Osteoblast (primary cell): ENCODE measurements around the gene ADGRL2. TPM values are rescaled to one million over a fixed set of nuclear protein-coding genes. Genes with fewer than 3 reads are reported as not detected.

Source experiments
- DNase-seq: peaks from one replicate; pipeline ENCODE4 v3.0.0; 2011; ENCODE audit warnings: low spot score, mixed read lengths; ENCODE audit not compliant: insufficient read length; ENCODE audit errors: missing footprints
- H2AFZ ChIP-seq: 2 replicates; pipeline ENCODE4 v1.6.0; 2011; ENCODE audit warnings: mild to moderate bottlenecking, low read length
- H3K27ac ChIP-seq: 2 replicates; pipeline ENCODE4 v1.5.1; 2011; ENCODE audit warnings: mild to moderate bottlenecking, low read depth, low read length, moderate library complexity
- H3K27me3 ChIP-seq: 2 replicates; pipeline ENCODE4 v1.6.0; 2012; ENCODE audit warnings: mild to moderate bottlenecking, control low read depth, inconsistent platforms, low read length, moderate library complexity; ENCODE audit not compliant: insufficient read depth
- H3K36me3 ChIP-seq: 2 replicates; pipeline ENCODE4 v1.5.1; 2011; ENCODE audit warnings: mild to moderate bottlenecking, low read length, control low read depth, moderate library complexity; ENCODE audit not compliant: insufficient read depth
- H3K4me1 ChIP-seq: 2 replicates; pipeline ENCODE4 v1.5.1; 2011; ENCODE audit warnings: mild to moderate bottlenecking, low read length, control low read depth, moderate library complexity; ENCODE audit not compliant: insufficient read depth
- H3K4me2 ChIP-seq: 2 replicates; pipeline ENCODE4 v1.6.0; 2011; ENCODE audit warnings: mild to moderate bottlenecking, low read length; ENCODE audit not compliant: insufficient read depth
- H3K4me3 ChIP-seq: fragments of 200-600 bp; sonication (generic); 3 replicates; pipeline ENCODE4 v1.5.1; 2012; ENCODE audit warnings: mild to moderate bottlenecking, low read length, inconsistent platforms; ENCODE audit not compliant: insufficient read depth
- H3K79me2 ChIP-seq: 2 replicates; pipeline ENCODE4 v1.6.0; 2012; ENCODE audit warnings: mild to moderate bottlenecking, low read length, control low read depth, inconsistent platforms; ENCODE audit not compliant: insufficient read depth
- H3K9me3 ChIP-seq: 2 replicates; pipeline ENCODE4 v1.5.1; 2011; ENCODE audit warnings: low read depth, low read length, control low read depth
- H4K20me1 ChIP-seq: 2 replicates; pipeline ENCODE4 v1.6.0; 2012; ENCODE audit warnings: mild to moderate bottlenecking, low read length, control low read depth; ENCODE audit not compliant: insufficient read depth
- CTCF ChIP-seq: IDR thresholded peaks from 2 replicates; pipeline ENCODE4 v1.5.1; 2011; ENCODE audit warnings: mild to moderate bottlenecking, low read depth, low read length, moderate library complexity; ENCODE audit errors: extremely low read depth
- total RNA-seq: library from RNA; depleted of rRNA; stranded (reverse); fragments of >200 nt; gene quantifications from 2 replicates; pipeline ENCODE4 v1.2.3, GENCODE V29; 2012

The ADGRL2 gene
- total RNA-seq, 1 donor = 55.4 TPM

GRCh38 chr1:81873946-81874345 is 73.2 kb downstream of the ADGRL2 start:
- H3K79me2 ChIP-seq = peaks cover 34% of the 10 kb centered on the region
- H2AFZ ChIP-seq = no peak overlapping the region
- no peak for TF ChIP-seq CTCF

GRCh38 chr1:81874461-81874860 is 73.7 kb downstream of the ADGRL2 start:
- H3K4me3 ChIP-seq = no peak overlapping the region
- H3K9me3 ChIP-seq = no peaks in the 10 kb centered on the region
- peaks cover 28% of the 10 kb centered on the region for H3K4me1 ChIP-seq
- H3K27me3 ChIP-seq = no peaks in the 10 kb centered on the region
- H3K36me3 ChIP-seq = no peaks in the 10 kb centered on the region
- H3K79me2 ChIP-seq = peaks cover 31% of the 10 kb centered on the region
- no peak for TF ChIP-seq CTCF
- no peak overlapping the region for H3K4me2 ChIP-seq
- no peak overlapping the region for H3K27ac ChIP-seq
- no peak overlapping the region for H2AFZ ChIP-seq
- no peaks in the 10 kb centered on the region for H4K20me1 ChIP-seq
- no peak for DNase-seq

More at GRCh38 chr1:81873946-81874345, 73.2 kb downstream of the ADGRL2 start:
- no peaks in the 10 kb centered on the region for H3K9me3 ChIP-seq
- no peak overlapping the region for H3K27ac ChIP-seq
- no peaks in the 10 kb centered on the region for H4K20me1 ChIP-seq
- H3K36me3 ChIP-seq = no peaks in the 10 kb centered on the region
- H3K4me1 ChIP-seq = peaks cover 28% of the 10 kb centered on the region
- no peak overlapping the region for H3K4me2 ChIP-seq
- no peak overlapping the region for H3K4me3 ChIP-seq
- no peaks in the 10 kb centered on the region for H3K27me3 ChIP-seq
- no peak for DNase-seq

- Histone ChIP-seq H3K36me3 (no peaks in the 10 kb centered on the region), H3K4me3 (no peak overlapping the region), H3K79me2 (peaks cover 34% of the 10 kb centered on the region), H3K27ac (no peak overlapping the region), H2AFZ (no peak overlapping the region), H4K20me1 (no peaks in the 10 kb centered on the region), H3K4me1 (peaks cover 28% of the 10 kb centered on the region), H3K27me3 (no peaks in the 10 kb centered on the region), H3K9me3 (no peaks in the 10 kb centered on the region), H3K4me2 (no peak overlapping the region)
- no peak for DNase-seq
- no peak for TF ChIP-seq CTCF
These were observed 74.2 kb downstream of the ADGRL2 start for GRCh38 chr1:81874940-81875339.

GRCh38 chr1:81876901-81877733 is 76.4 kb downstream of the ADGRL2 start:
- Histone ChIP-seq H3K4me1 (peaks cover 31% of the 10 kb centered on the region), H3K4me2 (peak overlapping the region; percentile 54), H3K27ac (peak overlapping the region; percentile 36), H2AFZ (no peak overlapping the region), H3K79me2 (peaks cover 46% of the 10 kb centered on the region), H3K9me3 (no peaks in the 10 kb centered on the region), H4K20me1 (no peaks in the 10 kb centered on the region), H3K27me3 (no peaks in the 10 kb centered on the region), H3K4me3 (no peak overlapping the region), H3K36me3 (no peaks in the 10 kb centered on the region)
- no peak for DNase-seq
- TF ChIP-seq CTCF = no peak
